Left ventricle myocardium inferior (tissue), 1 donor: ENCODE data around the gene MLLT6. TPM values are rescaled to one million over a fixed set of nuclear protein-coding genes. Genes with fewer than 3 reads are reported as not detected.

Experiments used
- DNase-seq: peaks from one replicate; pipeline ENCODE4 v3.0.0-alpha.2; 2020
- H3K27ac ChIP-seq: fragments of 200-600 bp; replicated peaks from 2 replicates; pipeline ENCODE4 v1.8.0; 2021
- H3K27me3 ChIP-seq: fragments of 200-600 bp; 2 replicates; pipeline ENCODE4 v1.8.0; 2021; ENCODE audit warnings: low read depth
- H3K36me3 ChIP-seq: fragments of 200-600 bp; 2 replicates; pipeline ENCODE4 v1.8.0; 2021
- H3K4me1 ChIP-seq: fragments of 200-600 bp; 2 replicates; pipeline ENCODE4 v1.8.0; 2021
- H3K4me3 ChIP-seq: fragments of 200-600 bp; 2 replicates; pipeline ENCODE4 v1.8.0; 2021; ENCODE audit warnings: mild to moderate bottlenecking, moderate library complexity
- H3K9me3 ChIP-seq: fragments of 200-600 bp; replicated peaks from 2 replicates; pipeline ENCODE4 v1.8.0; 2021
- CTCF ChIP-seq: fragments of 200-600 bp; IDR thresholded peaks from 2 replicates; pipeline ENCODE4 v1.8.0; 2021; ENCODE audit warnings: antibody characterized with exemption, mild to moderate bottlenecking, borderline replicate concordance
- intact Hi-C: fragments of 100-400 bp; cut with micrococcal nuclease; formaldehyde crosslinking; loops from one replicate; pipeline ENCODE4 v1.11.0; 2022
- total RNA-seq: library from RNA; stranded (reverse); fragmentation: NEBNext Ultra II Directional; extraction: Animal tissue kit (Norgen Biotek cat#: 25700); gene quantifications from one replicate; pipeline ENCODE4 v1.2.1, GENCODE V29; 2021
- donor health status: DM: no; HTN: yes; CAD: no; lungs with severe emphysema.

The MLLT6 gene
- total RNA-seq, 1 donor from 2014 or later = 74.1 TPM

GRCh38 chr17:38697061-38697820, 7.8 kb upstream of the MLLT6 start:
- TF ChIP-seq CTCF = no peak

GRCh38 chr17:38698760-38699159, 6.3 kb upstream of the MLLT6 start:
- Histone ChIP-seq H3K4me3 (no peak overlapping the region), H3K27ac (no peak overlapping the region), H3K27me3 (no peaks in the 10 kb centered on the region), H3K9me3 (no peaks in the 10 kb centered on the region), H3K4me1 (peaks cover 38% of the 10 kb centered on the region), H3K36me3 (no peaks in the 10 kb centered on the region)
- no peak for DNase-seq
- TF ChIP-seq CTCF = no peak
- intact Hi-C loops = no loop called here

More at GRCh38 chr17:38697061-38697820, 7.8 kb upstream of the MLLT6 start:
- peaks cover 31% of the 10 kb centered on the region for H3K4me1 ChIP-seq
- no peaks in the 10 kb centered on the region for H3K27me3 ChIP-seq
- H3K36me3 ChIP-seq = no peaks in the 10 kb centered on the region
- no peak overlapping the region for H3K27ac ChIP-seq
- H3K9me3 ChIP-seq = no peaks in the 10 kb centered on the region
- intact Hi-C loops = no loop called here
- DNase-seq = no peak
- H3K4me3 ChIP-seq = no peak overlapping the region

- TF ChIP-seq CTCF = no peak
- Histone ChIP-seq H3K27ac (peak overlapping the region; percentile 99), H3K4me1 (peaks cover 47% of the 10 kb centered on the region), H3K27me3 (no peaks in the 10 kb centered on the region), H3K36me3 (no peaks in the 10 kb centered on the region), H3K4me3 (peak overlapping the region; percentile 96), H3K9me3 (no peaks in the 10 kb centered on the region)
- intact Hi-C loops = no loop called here
- DNase-seq = no peak
Measured at GRCh38 chr17:38701504-38702165, 3.4 kb upstream of the MLLT6 start.

GRCh38 chr17:38702166-38702915, 2.7 kb upstream of the MLLT6 start:
- no peaks in the 10 kb centered on the region for H3K27me3 ChIP-seq
- TF ChIP-seq CTCF = no peak
- H3K4me1 ChIP-seq = peaks cover 54% of the 10 kb centered on the region
- DNase-seq = peak; percentile 92
- peak overlapping the region; percentile 99 for H3K27ac ChIP-seq
- no peaks in the 10 kb centered on the region for H3K36me3 ChIP-seq
- no peaks in the 10 kb centered on the region for H3K9me3 ChIP-seq
- H3K4me3 ChIP-seq = peak overlapping the region; percentile 96
- intact Hi-C loops = no loop called here

GRCh38 chr17:38702916-38703741, 1.9 kb upstream of the MLLT6 start:
- H3K9me3 ChIP-seq = no peaks in the 10 kb centered on the region
- H3K4me1 ChIP-seq = peaks cover 61% of the 10 kb centered on the region
- DNase-seq = no peak
- peak overlapping the region; percentile 96 for H3K4me3 ChIP-seq
- TF ChIP-seq CTCF = no peak
- H3K27me3 ChIP-seq = no peaks in the 10 kb centered on the region
- H3K27ac ChIP-seq = peak overlapping the region; percentile 99
- intact Hi-C loops = no loop called here
- H3K36me3 ChIP-seq = peaks cover 7% of the 10 kb centered on the region
